A549 (cell line): ENCODE results near the gene CASTOR1. TPM values are rescaled to one million over a fixed set of nuclear protein-coding genes. Genes with fewer than 3 reads are reported as not detected.

Experiments
- ATAC-seq, 2 experiments: fragments of 200-7000 bp in 1 of 2; fragments of >200 bp in 1 of 2; cut with Nextera tagmentation in 1 of 2; cut with Tn5 transposase in 1 of 2; 3 replicates each; pipeline versions ENCODE4 v1.8.0 to v1.9.1; 2018 to 2020; ENCODE audit warnings: mild to moderate bottlenecking in 1 of 2, moderate library complexity in 1 of 2
- CTCF ChIA-PET: fragments of 300-600 bp; sonication (Branson Sonifier 250); formaldehyde crosslinking; extraction: SDS; loops from one replicate; lab custom pipeline; 2021; ENCODE audit warnings: antibody characterized with exemption, inconsistent platforms; lab: Yijun Ruan, JAX
- POLR2A ChIA-PET: fragments of 350-600 bp; formaldehyde crosslinking; extraction: SDS; loops from one replicate; lab custom pipeline; 2021; ENCODE audit warnings: antibody characterized with exemption, inconsistent platforms; lab: Yijun Ruan, JAX
- DNase-seq, 2 experiments: peaks; one replicate each; pipeline versions ENCODE4 v3.0.0 to v3.0.0-alpha.2; 2011 to 2016; ENCODE audit warnings: low read depth in 1 of 2, low spot score in 1 of 2
- FAIRE-seq: peaks from 2 replicates; lab custom pipeline; 2011; peaks lifted over from hg19 to GRCh38; lab: Jason Lieb, UNC
- H3K27ac ChIP-seq, 2 experiments: fragments of >200 bp; sonication (Bioruptor Twin); formaldehyde crosslinking; 3 replicates each; pipeline ENCODE4 v1.5.1; 2016 to 2017
- H3K4me1 ChIP-seq: fragments of >200 bp; sonication (Bioruptor Twin); formaldehyde crosslinking; 3 replicates; pipeline ENCODE4 v1.6.1; 2016
- H3K4me2 ChIP-seq: fragments of >200 bp; sonication (Bioruptor Twin); formaldehyde crosslinking; 3 replicates; pipeline ENCODE4 v1.6.1; 2016
- H3K4me3 ChIP-seq: fragments of >200 bp; sonication (Bioruptor Twin); formaldehyde crosslinking; 3 replicates; pipeline ENCODE4 v1.5.1; 2016
- H3K9me3 ChIP-seq: fragments of >200 bp; sonication (Bioruptor Twin); formaldehyde crosslinking; 3 replicates; pipeline ENCODE4 v1.6.1; 2016
- BHLHE40 ChIP-seq: IDR thresholded peaks from 2 replicates; pipeline ENCODE4 v1.6.1; 2012; ENCODE audit warnings: low read depth, low read length, inconsistent platforms
- CBX2 ChIP-seq: fragments of 200-600 bp; sonication (generic); IDR thresholded peaks from 2 replicates; pipeline ENCODE4 v1.6.1; 2016; ENCODE audit warnings: low read depth, mild to moderate bottlenecking, borderline replicate concordance
- CHD4 ChIP-seq: fragments of 200-600 bp; sonication (generic); IDR thresholded peaks from 2 replicates; pipeline ENCODE4 v1.6.1; 2016; ENCODE audit warnings: antibody characterized with exemption, mild to moderate bottlenecking, borderline replicate concordance
- EHF ChIP-seq: fragments of 250-450 bp; sonication (Bioruptor Pico); IDR thresholded peaks from 2 replicates; pipeline ENCODE4 v1.5.0; 2020; ENCODE audit warnings: mild to moderate bottlenecking
- ESRRA ChIP-seq: fragments of 150-350 bp; IDR thresholded peaks from 2 replicates; pipeline ENCODE4 v1.6.1; 2014; ENCODE audit warnings: mild to moderate bottlenecking, low read length, borderline replicate concordance
- FOSB ChIP-seq: fragments of 250-450 bp; sonication (Bioruptor Pico); IDR thresholded peaks from 2 replicates; pipeline ENCODE4 v1.5.0; 2020; ENCODE audit warnings: mild to moderate bottlenecking, moderate library complexity
- FOSL2 ChIP-seq, 2 experiments: fragments of 450-650 bp in 1 of 2; fragments of >200 bp in 1 of 2; sonication (Bioruptor Twin) in 1 of 2; formaldehyde crosslinking; IDR thresholded peaks; 2 replicates each; pipeline versions ENCODE4 v1.5.0 to v1.6.1; 2016 to 2020; ENCODE audit warnings: mild to moderate bottlenecking in 1 of 2, moderate library complexity in 1 of 2
- FOXS1 ChIP-seq: fragments of 250-450 bp; sonication (Bioruptor Pico); IDR thresholded peaks from 2 replicates; pipeline ENCODE4 v1.5.0; 2020; ENCODE audit warnings: mild to moderate bottlenecking, moderate library complexity
- HDAC2 ChIP-seq: fragments of 200-600 bp; sonication (generic); IDR thresholded peaks from 2 replicates; pipeline ENCODE4 v1.6.1; 2016
- HOXB5 ChIP-seq: fragments of 250-450 bp; sonication (Bioruptor Pico); IDR thresholded peaks from 2 replicates; pipeline ENCODE4 v1.5.0; 2020; ENCODE audit warnings: mild to moderate bottlenecking, moderate library complexity
- KDM1A ChIP-seq: fragments of 200-600 bp; sonication (generic); IDR thresholded peaks from 2 replicates; pipeline ENCODE4 v1.6.1; 2016; ENCODE audit warnings: low read depth, mild to moderate bottlenecking
- MYC ChIP-seq: IDR thresholded peaks from 2 replicates; pipeline ENCODE4 v1.6.1; 2012; ENCODE audit warnings: mild to moderate bottlenecking, inconsistent platforms, low read length, improper control_type of control experiment, borderline replicate concordance
- POLR2A ChIP-seq: IDR thresholded peaks from 2 replicates; pipeline ENCODE4 v1.6.1; 2012; ENCODE audit warnings: mild to moderate bottlenecking, low read length
- RAD21 ChIP-seq, 2 experiments: fragments of >200 bp in 1 of 2; sonication (Bioruptor Twin) in 1 of 2; formaldehyde crosslinking in 1 of 2; IDR thresholded peaks in 1 of 2; conservative IDR thresholded peaks in 1 of 2; 2 replicates in 1 of 2; 3 replicates in 1 of 2; pipeline ENCODE4 v1.6.1; 2012 to 2018; ENCODE audit warnings: inconsistent platforms in 1 of 2
- RCOR1 ChIP-seq: fragments of 150-350 bp; IDR thresholded peaks from 2 replicates; pipeline ENCODE4 v1.6.1; 2014; ENCODE audit warnings: antibody characterized with exemption, low read length, low read depth
- SMC3 ChIP-seq: fragments of >200 bp; sonication (Bioruptor Twin); formaldehyde crosslinking; IDR thresholded peaks from 3 replicates; pipeline ENCODE4 v1.6.1; 2018; ENCODE audit warnings: inconsistent platforms
- TP53 ChIP-seq: fragments of 250-450 bp; sonication (Bioruptor Pico); IDR thresholded peaks from 2 replicates; pipeline ENCODE4 v1.5.0; 2021; ENCODE audit warnings: mild to moderate bottlenecking, moderate library complexity
- ZC3H11A ChIP-seq: fragments of 450-650 bp; IDR thresholded peaks from 2 replicates; pipeline ENCODE4 v1.6.1; 2014; ENCODE audit warnings: antibody characterized with exemption, mild to moderate bottlenecking
- WGBS: methylation state at CpG from one replicate; pipeline ENCODE4 v1.1.6; 2017; ENCODE audit errors: missing lambda C conversion rate; 5-methylcytosine and 5-hydroxymethylcytosine counted together
- polyA plus RNA-seq, 4 experiments: library from polyadenylated mRNA; depleted of rRNA in 3 of 4; stranded (reverse); fragments of >200 nt; fragmentation: RNase III in 1 of 4; extraction: RNeasy Plus Mini Kit Qiagen cat#74134 plus additional on column Dnase treatment in 1 of 4; gene quantifications; 2 replicates in 3 of 4; 3 replicates in 1 of 4; pipeline ENCODE4 v1.2.3, GENCODE V29; 2011 to 2017
- TF ChIP-seq, protein P1 (sequence below): fragments of 250-450 bp; sonication (Bioruptor Pico); IDR thresholded peaks from 2 replicates; pipeline ENCODE4 v1.5.0; 2020; ENCODE audit warnings: low read depth, mild to moderate bottlenecking, moderate library complexity
- TF ChIP-seq, protein P2 (sequence below): fragments of >200 bp; sonication (Bioruptor Twin); formaldehyde crosslinking; IDR thresholded peaks from 3 replicates; pipeline ENCODE4 v1.5.1; 2016
- TF ChIP-seq, protein P3 (sequence below): IDR thresholded peaks from 2 replicates; pipeline ENCODE4 v1.6.1; 2012
- TF ChIP-seq, protein P4 (sequence below): fragments of 150-350 bp; IDR thresholded peaks from 2 replicates; pipeline ENCODE4 v1.6.1; 2014; ENCODE audit warnings: low read depth, mild to moderate bottlenecking, low read length

CASTOR1 gene
- polyA plus RNA-seq, 2 of the 4 experiments (the other 2 are of a cell fraction) = 4.7 to 12.2 TPM

DNA sequence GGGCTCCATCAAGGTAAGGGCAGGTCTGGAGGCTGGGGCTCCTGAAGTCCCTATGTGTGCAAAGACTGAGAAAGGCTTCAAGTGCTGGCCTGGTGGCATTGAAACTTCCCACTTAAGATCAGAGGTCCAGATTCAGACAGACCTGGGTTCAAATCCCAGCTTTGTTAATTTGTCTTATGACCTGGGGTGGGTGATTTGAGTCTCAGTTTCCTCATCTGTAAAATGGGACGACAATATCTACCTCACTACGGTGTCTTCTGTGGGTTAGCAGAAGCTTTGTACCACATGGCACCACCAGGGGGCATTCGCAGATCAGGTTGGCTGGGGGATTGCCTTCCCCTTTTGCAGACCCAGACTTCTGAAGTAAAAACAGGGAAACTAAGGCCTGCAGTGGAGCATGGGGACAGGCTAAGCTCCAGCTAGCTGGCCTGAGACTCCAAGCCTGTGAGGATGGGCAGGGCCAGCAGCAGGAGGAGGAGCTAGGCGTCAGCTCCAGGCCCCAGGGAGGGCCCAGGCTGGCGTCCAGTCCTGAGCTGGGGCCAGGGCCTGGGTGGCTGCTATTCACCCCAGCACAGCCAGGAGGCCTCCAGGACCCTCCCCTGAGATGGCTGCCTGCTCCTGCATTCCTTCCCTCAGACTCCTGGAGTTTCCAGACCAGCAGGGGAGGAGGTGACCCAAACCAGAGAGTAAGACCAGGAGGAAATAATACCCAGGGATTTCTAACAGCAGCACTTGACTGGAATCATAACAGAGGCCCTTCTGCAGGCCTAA lies 1.5 kb downstream of the CASTOR1 start:
- Histone ChIP-seq H3K27ac (peak overlapping the region; percentile 76 to 92), H3K9me3 (no peaks in the 10 kb centered on the region), H3K4me1 (peaks cover 40% of the 10 kb centered on the region), H3K4me2 (peak overlapping the region; percentile 92), H3K4me3 (peak overlapping the region; percentile 72)
- CTCF ChIA-PET = interaction anchor here (0.6 to 4.0 kb wide), 63 partner anchors 9 to 371 kb away, joined by 3 to 37 read pairs (median 6); partner anchors contain the start of genes CCDC157, MTFP1, RNF215 and SF3A1
- TF ChIP-seq CBX2 (no peak), FOSB (CRISPR knock-in tag) (no peak), KDM1A (peak; percentile 93), FOXS1 (0 out of 2 replicates have a peak, but pooled peaks have one; percentile 12), ZC3H11A (no peak), RCOR1 (0 out of 2 replicates have a peak, but pooled peaks have one; percentile 72), RAD21 (conservative IDR thresholded peaks at IDR 0.05 in 1 of 2, IDR thresholded peaks at IDR 0.05 in 1 of 2) (peak; percentile 67 to 74), SMC3 (peak; percentile 49; the same call in 2 of the 3 replicates), ESRRA (no peak), HDAC2 (peak; percentile 92), HOXB5 (CRISPR knock-in tag) (peak; percentile 51; the same call in 1 of the 2 replicates), FOSL2 (IDR thresholded peaks at IDR 0.05) (no peak), FOSL2 (CRISPR knock-in tag; IDR thresholded peaks at IDR 0.05) (peak; percentile 10; the same call in 1 of the 2 replicates), TP53 (CRISPR knock-in tag) (no peak), EHF (CRISPR knock-in tag) (peak; percentile 44; the same call in 1 of the 2 replicates), POLR2A (peak; percentile 19; the same call in 1 of the 2 replicates), CHD4 (peak; percentile 94), BHLHE40 (no peak), MYC (no peak; the same call in 1 of the 2 replicates)
- TF ChIP-seq, protein P1, sequence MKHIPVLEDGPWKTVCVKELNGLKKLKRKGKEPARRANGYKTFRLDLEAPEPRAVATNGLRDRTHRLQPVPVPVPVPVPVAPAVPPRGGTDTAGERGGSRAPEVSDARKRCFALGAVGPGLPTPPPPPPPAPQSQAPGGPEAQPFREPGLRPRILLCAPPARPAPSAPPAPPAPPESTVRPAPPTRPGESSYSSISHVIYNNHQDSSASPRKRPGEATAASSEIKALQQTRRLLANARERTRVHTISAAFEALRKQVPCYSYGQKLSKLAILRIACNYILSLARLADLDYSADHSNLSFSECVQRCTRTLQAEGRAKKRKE (CRISPR knock-in tag) = 0 out of 2 replicates have a peak, but pooled peaks have one; percentile 24
- TF ChIP-seq, protein P2, sequence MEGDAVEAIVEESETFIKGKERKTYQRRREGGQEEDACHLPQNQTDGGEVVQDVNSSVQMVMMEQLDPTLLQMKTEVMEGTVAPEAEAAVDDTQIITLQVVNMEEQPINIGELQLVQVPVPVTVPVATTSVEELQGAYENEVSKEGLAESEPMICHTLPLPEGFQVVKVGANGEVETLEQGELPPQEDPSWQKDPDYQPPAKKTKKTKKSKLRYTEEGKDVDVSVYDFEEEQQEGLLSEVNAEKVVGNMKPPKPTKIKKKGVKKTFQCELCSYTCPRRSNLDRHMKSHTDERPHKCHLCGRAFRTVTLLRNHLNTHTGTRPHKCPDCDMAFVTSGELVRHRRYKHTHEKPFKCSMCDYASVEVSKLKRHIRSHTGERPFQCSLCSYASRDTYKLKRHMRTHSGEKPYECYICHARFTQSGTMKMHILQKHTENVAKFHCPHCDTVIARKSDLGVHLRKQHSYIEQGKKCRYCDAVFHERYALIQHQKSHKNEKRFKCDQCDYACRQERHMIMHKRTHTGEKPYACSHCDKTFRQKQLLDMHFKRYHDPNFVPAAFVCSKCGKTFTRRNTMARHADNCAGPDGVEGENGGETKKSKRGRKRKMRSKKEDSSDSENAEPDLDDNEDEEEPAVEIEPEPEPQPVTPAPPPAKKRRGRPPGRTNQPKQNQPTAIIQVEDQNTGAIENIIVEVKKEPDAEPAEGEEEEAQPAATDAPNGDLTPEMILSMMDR = peak; percentile 51
- TF ChIP-seq, protein P3, sequence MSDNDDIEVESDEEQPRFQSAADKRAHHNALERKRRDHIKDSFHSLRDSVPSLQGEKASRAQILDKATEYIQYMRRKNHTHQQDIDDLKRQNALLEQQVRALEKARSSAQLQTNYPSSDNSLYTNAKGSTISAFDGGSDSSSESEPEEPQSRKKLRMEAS = peak; percentile 8; the same call in 1 of the 2 replicates
- TF ChIP-seq, protein P4, sequence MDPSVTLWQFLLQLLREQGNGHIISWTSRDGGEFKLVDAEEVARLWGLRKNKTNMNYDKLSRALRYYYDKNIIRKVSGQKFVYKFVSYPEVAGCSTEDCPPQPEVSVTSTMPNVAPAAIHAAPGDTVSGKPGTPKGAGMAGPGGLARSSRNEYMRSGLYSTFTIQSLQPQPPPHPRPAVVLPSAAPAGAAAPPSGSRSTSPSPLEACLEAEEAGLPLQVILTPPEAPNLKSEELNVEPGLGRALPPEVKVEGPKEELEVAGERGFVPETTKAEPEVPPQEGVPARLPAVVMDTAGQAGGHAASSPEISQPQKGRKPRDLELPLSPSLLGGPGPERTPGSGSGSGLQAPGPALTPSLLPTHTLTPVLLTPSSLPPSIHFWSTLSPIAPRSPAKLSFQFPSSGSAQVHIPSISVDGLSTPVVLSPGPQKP = no peak
- ATAC-seq (peak; percentile 68 to 86), DNase-seq (peak; percentile 76 to 91), FAIRE-seq (no peak)
- POLR2A ChIA-PET = interaction anchor here (0.5 to 1.6 kb wide), 4 partner anchors 39 to 136 kb away, joined by 3 to 6 read pairs (median 4); partner anchors contain the start of genes RNF215 and TBC1D10A
- WGBS = 51% methylated on average over 3 of the region's 5 CpGs
